Measurements from ENCODE around the gene ARHGAP6. TPM values are rescaled to one million over a fixed set of nuclear protein-coding genes. Genes with fewer than 3 reads are reported as not detected.

ARHGAP6 gene
- total and polyA plus RNA-seq, 4 donors = 6.0 to 18.2 (median 12.3) TPM

GRCh38 chrX:11465648-11466411, 199.9 kb downstream of the ARHGAP6 start:
- 49 to 78% methylated on average over 5 of the region's 5 CpGs for WGBS, 2 donors

GRCh38 chrX:11464836-11465463, 200.8 kb downstream of the ARHGAP6 start:
- peaks cover 0 to 2% (median 0%) of the 10 kb centered on the region in 5 donors for H3K4me1 ChIP-seq (ENCODE audit: control insufficient read depth in 5 of 5, insufficient read depth in 5 of 5, low read length in 5 of 5)
- 80 to 94% methylated on average over 8 of the region's 8 CpGs for WGBS, 2 donors
- H3K36me3 ChIP-seq (ENCODE audit: control insufficient read depth in 4 of 4, insufficient read depth in 4 of 4, low read length in 4 of 4) = no peaks in the 10 kb centered on the region
- peaks cover 0 to 39% (median 24%) of the 10 kb centered on the region in 3 donors for H3K27me3 ChIP-seq (ENCODE audit: control insufficient read depth in 3 of 3, insufficient read depth in 3 of 3, low read length in 2 of 3)
- no peak overlapping the region for H3K27ac ChIP-seq (ENCODE audit: low read depth in 1 of 2, low read length in 1 of 2)
- no peaks in the 10 kb centered on the region for H3K9me3 ChIP-seq (ENCODE audit: control insufficient read depth in 4 of 4, insufficient read depth in 3 of 4, low read length in 3 of 4)
- no peak for ATAC-seq (ENCODE audit: insufficient read depth, low FRiP score)
- DNase-seq = no peak
- TF ChIP-seq CTCF (IDR thresholded peaks at IDR 0.05; ENCODE audit: control extremely low read depth, extremely low read depth) = no peak
- H3K9ac ChIP-seq (ENCODE audit: insufficient read depth in 1 of 2, low read length in 2 of 2) = no peak overlapping the region
- H3K4me3 ChIP-seq = no peak overlapping the region

More at GRCh38 chrX:11465648-11466411, 199.9 kb downstream of the ARHGAP6 start:
- Histone ChIP-seq H3K36me3 (ENCODE audit: control insufficient read depth in 4 of 4, insufficient read depth in 4 of 4, low read length in 4 of 4) (no peaks in the 10 kb centered on the region), H3K4me1 (ENCODE audit: control insufficient read depth in 5 of 5, insufficient read depth in 5 of 5, low read length in 5 of 5) (peaks cover 0 to 5% (median 2%) of the 10 kb centered on the region in 5 donors), H3K9ac (ENCODE audit: insufficient read depth in 1 of 2, low read length in 2 of 2) (no peak overlapping the region), H3K9me3 (ENCODE audit: control insufficient read depth in 4 of 4, insufficient read depth in 3 of 4, low read length in 3 of 4) (no peaks in the 10 kb centered on the region), H3K27me3 (ENCODE audit: control insufficient read depth in 3 of 3, insufficient read depth in 3 of 3, low read length in 2 of 3) (peaks cover 0 to 35% (median 23%) of the 10 kb centered on the region in 3 donors), H3K27ac (ENCODE audit: low read depth in 1 of 2, low read length in 1 of 2) (no peak overlapping the region), H3K4me3 (no peak overlapping the region)
- no peak for TF ChIP-seq CTCF (IDR thresholded peaks at IDR 0.05; ENCODE audit: control extremely low read depth, extremely low read depth)
- DNase-seq (no peak), ATAC-seq (ENCODE audit: insufficient read depth, low FRiP score) (no peak)

- no peak overlapping the region for H3K4me3 ChIP-seq
- peaks cover 0 to 2% (median 0%) of the 10 kb centered on the region in 5 donors for H3K4me1 ChIP-seq (ENCODE audit: control insufficient read depth in 5 of 5, insufficient read depth in 5 of 5, low read length in 5 of 5)
- ATAC-seq (ENCODE audit: insufficient read depth, low FRiP score) = no peak
- H3K9ac ChIP-seq (ENCODE audit: insufficient read depth in 1 of 2, low read length in 2 of 2) = no peak overlapping the region
- DNase-seq = no peak
- TF ChIP-seq CTCF (IDR thresholded peaks at IDR 0.05; ENCODE audit: control extremely low read depth, extremely low read depth) = no peak
- no peak overlapping the region for H3K27ac ChIP-seq (ENCODE audit: low read depth in 1 of 2, low read length in 1 of 2)
- 56 to 83% methylated on average over 1 of the region's 1 CpG for WGBS, 2 donors
- H3K36me3 ChIP-seq (ENCODE audit: control insufficient read depth in 4 of 4, insufficient read depth in 4 of 4, low read length in 4 of 4) = no peaks in the 10 kb centered on the region
- peaks cover 0 to 39% (median 23%) of the 10 kb centered on the region in 3 donors for H3K27me3 ChIP-seq (ENCODE audit: control insufficient read depth in 3 of 3, insufficient read depth in 3 of 3, low read length in 2 of 3)
- H3K9me3 ChIP-seq (ENCODE audit: control insufficient read depth in 4 of 4, insufficient read depth in 3 of 4, low read length in 3 of 4) = no peaks in the 10 kb centered on the region
Observed at GRCh38 chrX:11464380-11464779, 201.3 kb downstream of the ARHGAP6 start.

All from lung (tissue), 12 donors.